Natural killer cell (primary cell): ENCODE measurements around the gene MIEN1. TPM values are rescaled to one million over a fixed set of nuclear protein-coding genes. Genes with fewer than 3 reads are reported as not detected.

ENCODE experiments used
- ATAC-seq, 3 donors: fragments of 150-1000 bp in 2 of 3; fragments of 200-7000 bp in 1 of 3; cut with Tn5 transposase; 1 replicate in 1 of 3; 2 replicates in 2 of 3; pipeline ENCODE4 v1.10.0; 2021; ENCODE audit warnings: mild to moderate bottlenecking in 2 of 3, moderate library complexity in 2 of 3
- DNase-seq, 2 donors: peaks; one replicate each; pipeline versions ENCODE4 v3.0.0 to v3.0.0-alpha.2; 2013 to 2021; ENCODE audit warnings: mixed read lengths in 1 of 2
- H3K27ac ChIP-seq: one replicate; pipeline ENCODE4 v1.5.1; 2013; ENCODE audit warnings: mild to moderate bottlenecking, low read length
- H3K27me3 ChIP-seq: one replicate; pipeline ENCODE4 v1.6.1; 2013; ENCODE audit warnings: low read length; ENCODE audit not compliant: control insufficient read depth, insufficient read depth
- H3K36me3 ChIP-seq: one replicate; pipeline ENCODE4 v1.6.1; 2013; ENCODE audit warnings: low read length; ENCODE audit not compliant: control insufficient read depth, insufficient read depth
- H3K4me1 ChIP-seq: one replicate; pipeline ENCODE4 v1.6.1; 2013; ENCODE audit warnings: low read length; ENCODE audit not compliant: control insufficient read depth, insufficient read depth
- H3K4me3 ChIP-seq: one replicate; pipeline ENCODE4 v1.5.1; 2013; ENCODE audit warnings: low read length
- H3K9me3 ChIP-seq: one replicate; pipeline ENCODE4 v1.6.1; 2013; ENCODE audit warnings: low read length; ENCODE audit not compliant: control insufficient read depth, insufficient read depth
- H3K27ac Mint-ChIP-seq, 2 donors: one replicate each; pipeline ENCODE4 v1.8.0; 2022; ENCODE audit warnings: mild to moderate bottlenecking in 2 of 2, mixed read lengths in 2 of 2, moderate library complexity in 1 of 2
- H3K27me3 Mint-ChIP-seq, 2 donors: one replicate each; pipeline ENCODE4 v1.8.0; 2022; ENCODE audit warnings: low read depth in 2 of 2, mixed read lengths in 2 of 2
- H3K36me3 Mint-ChIP-seq: one replicate; pipeline ENCODE4 v1.8.0; 2022; ENCODE audit warnings: mixed read lengths
- H3K4me1 Mint-ChIP-seq, 2 donors: one replicate each; pipeline ENCODE4 v1.8.0; 2022; ENCODE audit warnings: mixed read lengths in 2 of 2
- H3K4me3 Mint-ChIP-seq: one replicate; pipeline ENCODE4 v1.8.0; 2022; ENCODE audit warnings: mild to moderate bottlenecking, moderate library complexity, mixed read lengths
- H3K9me3 Mint-ChIP-seq, 2 donors: one replicate each; pipeline ENCODE4 v1.8.0; 2022; ENCODE audit warnings: mixed read lengths in 2 of 2
- WGBS: methylation state at CpG from one replicate; pipeline ENCODE4 v1.1.7; 2013; ENCODE audit warnings: missing lambda C conversion rate; ENCODE audit not compliant: insufficient coverage; 5-methylcytosine and 5-hydroxymethylcytosine counted together
- intact Hi-C: fragments of 100-400 bp; cut with micrococcal nuclease; formaldehyde crosslinking; loops from one replicate; pipeline ENCODE4 v1.14.2; 2022
- total RNA-seq, 4 donors: library from RNA; stranded (reverse); fragments of 120-200 nt in 1 of 4; gene quantifications; one replicate each; pipeline versions ENCODE4 v1.2.3 to v1.2.4, GENCODE V29; 2013 to 2022
- TF ChIP-seq, protein P1 (sequence below): fragments of 200-600 bp; IDR thresholded peaks from one replicate; pipeline ENCODE4 v1.8.0; 2022; ENCODE audit warnings: antibody characterized with exemption

MIEN1 gene
- total RNA-seq, 3 donors from 2014 or later (not counting 1 experiment from before 2014, with no cell fraction given): 48.8 to 55.2 (median 51.6) TPM

DNA sequence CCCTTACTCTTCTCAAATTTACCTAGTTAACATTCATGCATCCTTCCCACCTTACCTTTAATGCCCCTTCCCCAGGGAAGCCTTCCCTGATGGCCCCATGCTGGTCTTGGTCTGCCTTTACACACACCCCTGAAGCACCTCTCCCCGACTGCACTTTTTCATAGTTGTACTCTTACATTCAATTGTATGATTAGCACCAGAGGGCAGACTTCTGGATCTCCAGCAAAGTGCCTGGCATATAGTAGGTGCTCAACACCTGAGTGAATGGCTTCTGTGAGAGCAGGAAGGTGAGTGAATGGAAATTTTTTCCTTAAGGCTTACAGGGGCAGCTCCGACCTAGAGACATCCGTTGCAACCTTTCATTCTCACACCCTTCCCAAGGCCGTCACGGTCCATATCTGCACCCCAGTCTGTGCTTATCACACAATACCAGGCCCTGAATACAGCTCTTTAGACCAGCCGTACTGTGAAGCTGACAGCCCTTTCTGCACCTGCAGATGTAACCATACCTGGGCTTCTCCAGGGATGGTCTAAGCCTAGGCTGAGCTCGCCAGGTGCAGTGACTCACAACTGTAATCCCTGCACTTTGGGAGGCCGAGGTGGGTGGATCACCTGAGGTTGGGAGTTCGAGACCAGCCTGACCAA lies 46.9 kb downstream of the MIEN1 start:
- Histone ChIP-seq H3K27me3 (no peaks in the 10 kb centered on the region), H3K4me3 (no peak overlapping the region), H3K36me3 (peaks cover 10% of the 10 kb centered on the region), H3K4me1 (peaks cover 37% of the 10 kb centered on the region), H3K27ac (no peak overlapping the region), H3K9me3 (no peaks in the 10 kb centered on the region)
- TF ChIP-seq, protein P1, sequence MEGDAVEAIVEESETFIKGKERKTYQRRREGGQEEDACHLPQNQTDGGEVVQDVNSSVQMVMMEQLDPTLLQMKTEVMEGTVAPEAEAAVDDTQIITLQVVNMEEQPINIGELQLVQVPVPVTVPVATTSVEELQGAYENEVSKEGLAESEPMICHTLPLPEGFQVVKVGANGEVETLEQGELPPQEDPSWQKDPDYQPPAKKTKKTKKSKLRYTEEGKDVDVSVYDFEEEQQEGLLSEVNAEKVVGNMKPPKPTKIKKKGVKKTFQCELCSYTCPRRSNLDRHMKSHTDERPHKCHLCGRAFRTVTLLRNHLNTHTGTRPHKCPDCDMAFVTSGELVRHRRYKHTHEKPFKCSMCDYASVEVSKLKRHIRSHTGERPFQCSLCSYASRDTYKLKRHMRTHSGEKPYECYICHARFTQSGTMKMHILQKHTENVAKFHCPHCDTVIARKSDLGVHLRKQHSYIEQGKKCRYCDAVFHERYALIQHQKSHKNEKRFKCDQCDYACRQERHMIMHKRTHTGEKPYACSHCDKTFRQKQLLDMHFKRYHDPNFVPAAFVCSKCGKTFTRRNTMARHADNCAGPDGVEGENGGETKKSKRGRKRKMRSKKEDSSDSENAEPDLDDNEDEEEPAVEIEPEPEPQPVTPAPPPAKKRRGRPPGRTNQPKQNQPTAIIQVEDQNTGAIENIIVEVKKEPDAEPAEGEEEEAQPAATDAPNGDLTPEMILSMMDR: no peak
- WGBS: 97% methylated on average over 8 of the region's 9 CpGs
- intact Hi-C loops: no loop called here
- H3K27me3 Mint-ChIP-seq: no peaks in the 10 kb centered on the region
- peaks cover 49 to 53% of the 10 kb centered on the region in 2 donors for H3K4me1 Mint-ChIP-seq
- H3K4me3 Mint-ChIP-seq: no peak overlapping the region
- peak overlapping the region in 1 of 2 donors; percentile 2 for H3K27ac Mint-ChIP-seq
- ATAC-seq: no peak
- no peak for DNase-seq
- H3K9me3 Mint-ChIP-seq: no peaks in the 10 kb centered on the region
- no peaks in the 10 kb centered on the region for H3K36me3 Mint-ChIP-seq

DNA sequence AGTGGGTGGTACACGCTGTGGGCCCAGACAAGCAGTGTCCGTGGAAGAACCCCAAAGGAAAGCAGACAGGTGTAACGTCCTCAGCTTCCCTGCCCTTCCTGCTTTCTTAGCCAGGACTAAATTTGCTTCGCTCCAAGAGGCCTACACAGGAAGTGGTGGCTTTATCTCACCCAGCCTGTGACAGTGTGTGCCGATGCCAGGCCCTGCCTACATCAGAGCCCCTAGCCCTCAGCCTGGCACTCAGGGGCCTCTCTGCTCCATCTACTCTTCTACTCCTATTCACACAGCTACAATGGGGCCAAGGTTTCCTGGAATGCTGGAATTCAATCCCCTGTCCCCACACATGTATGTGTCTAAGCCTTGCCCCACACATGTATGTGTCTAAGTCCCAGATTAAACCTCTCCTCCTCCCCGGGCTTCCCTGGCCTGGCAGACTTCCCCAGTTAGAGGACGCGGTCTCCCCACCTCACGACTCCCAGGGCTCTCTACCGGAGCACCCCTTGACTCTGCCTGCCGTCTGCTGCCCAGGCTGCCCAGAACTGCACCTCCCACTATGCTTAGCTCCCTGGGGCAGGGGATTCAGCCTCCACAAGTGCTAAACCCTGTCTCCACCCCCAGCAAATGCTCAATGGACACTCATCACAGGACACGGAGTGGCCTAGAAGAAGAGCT lies 50.7 kb downstream of the MIEN1 start:
- intact Hi-C loops: loop anchor here (5.0 to 10.0 kb wide), 2 partner anchors 42 to 55 kb away; partner anchors contain the start of genes GRB7, MIEN1 and STARD3

More for the DNA sequence above, 50.7 kb downstream of the MIEN1 start:
- H3K4me1 Mint-ChIP-seq: peaks cover 56 to 66% of the 10 kb centered on the region in 2 donors
- DNase-seq: peak in 1 of 2 donors; percentile 78
- peaks cover 64% of the 10 kb centered on the region for H3K4me1 ChIP-seq
- H3K4me3 ChIP-seq: no peak overlapping the region
- no peaks in the 10 kb centered on the region for H3K36me3 Mint-ChIP-seq
- H3K9me3 Mint-ChIP-seq: no peaks in the 10 kb centered on the region
- peak overlapping the region; percentile 76 for H3K27ac ChIP-seq
- peak overlapping the region; percentile 95 to 98 for H3K27ac Mint-ChIP-seq
- WGBS: 31% methylated on average over 12 of the region's 12 CpGs
- ATAC-seq: peak; percentile 69 to 72 (median 72)
- no peaks in the 10 kb centered on the region for H3K27me3 Mint-ChIP-seq
- H3K9me3 ChIP-seq: no peaks in the 10 kb centered on the region
- no peaks in the 10 kb centered on the region for H3K27me3 ChIP-seq
- peaks cover 8% of the 10 kb centered on the region for H3K36me3 ChIP-seq
- H3K4me3 Mint-ChIP-seq: peak overlapping the region; percentile 69
- TF ChIP-seq, protein P1: no peak

Other genes starting within 250 kb of the MIEN1 start
- not detected for gene NEUROD2, start 122.6 kb downstream of the MIEN1 start, total RNA-seq
- gene PPP1R1B, start 103.6 kb downstream of the MIEN1 start, total RNA-seq: not detected
- gene STARD3, start 93.4 kb downstream of the MIEN1 start, total RNA-seq: 100 to 1,000 TPM in 2 of 3 donors, 10 to 100 TPM in 1; 97.1 to 115 (median 105) TPM
- 1 to 10 TPM; 1.3 to 3.8 (median 2.4) TPM for gene TCAP, start 65.2 kb downstream of the MIEN1 start, total RNA-seq
- 1 to 10 TPM; 1.2 to 2.5 (median 2.2) TPM for gene PNMT, start 62.1 kb downstream of the MIEN1 start, total RNA-seq
- 10 to 100 TPM; 45.8 to 57.8 (median 52.4) TPM for gene PGAP3, start 42.5 kb downstream of the MIEN1 start, total RNA-seq
- 100 to 1,000 TPM in 1 of 3 donors, 10 to 100 TPM in 2; 77.6 to 115 (median 82.1) TPM for gene ERBB2, start 30.5 kb downstream of the MIEN1 start, total RNA-seq
- under 1 TPM in 1 of 3 donors, not detected in 2; 0.27 TPM for gene GRB7, start 7.4 kb upstream of the MIEN1 start, total RNA-seq
- 100 to 1,000 TPM; 134 to 162 (median 139) TPM for gene IKZF3, start 133.8 kb upstream of the MIEN1 start, total RNA-seq
- gene ZPBP2, start 137.7 kb upstream of the MIEN1 start, total RNA-seq: not detected
- gene GSDMB, start 188.1 kb upstream of the MIEN1 start, total RNA-seq: 10 to 100 TPM; 18.3 to 49.2 (median 21.4) TPM
- gene ORMDL3, start 197.1 kb upstream of the MIEN1 start, total RNA-seq: 100 to 1,000 TPM in 1 of 3 donors, 10 to 100 TPM in 2; 61.6 to 121 (median 77.2) TPM
- gene LRRC3C, start 197.2 kb upstream of the MIEN1 start, total RNA-seq: not detected
- gene GSDMA, start 232.5 kb upstream of the MIEN1 start, total RNA-seq: 1 to 10 TPM; 1.1 to 3.2 (median 2.1) TPM